GM18909 (cell line): Measurements from ENCODE around the gene DUOX2.
A peak's percentile ranks its signal among the peaks of the same experiment; 100 is the strongest.
"Not testable (repeated sequence)": the region's sequence is repeated elsewhere in the genome, so short reads cannot be mapped to it uniquely, and the experiment has no call there.

Experiments used
- ATAC-seq: cut with Tn5 transposase; IDR thresholded peaks from one replicate; pipeline ENCODE4 v1.9.1; 2021; ENCODE audit warnings: mild to moderate bottlenecking; ENCODE audit not compliant: unreplicated experiment, poor library complexity

Gene DUOX2

DNA sequence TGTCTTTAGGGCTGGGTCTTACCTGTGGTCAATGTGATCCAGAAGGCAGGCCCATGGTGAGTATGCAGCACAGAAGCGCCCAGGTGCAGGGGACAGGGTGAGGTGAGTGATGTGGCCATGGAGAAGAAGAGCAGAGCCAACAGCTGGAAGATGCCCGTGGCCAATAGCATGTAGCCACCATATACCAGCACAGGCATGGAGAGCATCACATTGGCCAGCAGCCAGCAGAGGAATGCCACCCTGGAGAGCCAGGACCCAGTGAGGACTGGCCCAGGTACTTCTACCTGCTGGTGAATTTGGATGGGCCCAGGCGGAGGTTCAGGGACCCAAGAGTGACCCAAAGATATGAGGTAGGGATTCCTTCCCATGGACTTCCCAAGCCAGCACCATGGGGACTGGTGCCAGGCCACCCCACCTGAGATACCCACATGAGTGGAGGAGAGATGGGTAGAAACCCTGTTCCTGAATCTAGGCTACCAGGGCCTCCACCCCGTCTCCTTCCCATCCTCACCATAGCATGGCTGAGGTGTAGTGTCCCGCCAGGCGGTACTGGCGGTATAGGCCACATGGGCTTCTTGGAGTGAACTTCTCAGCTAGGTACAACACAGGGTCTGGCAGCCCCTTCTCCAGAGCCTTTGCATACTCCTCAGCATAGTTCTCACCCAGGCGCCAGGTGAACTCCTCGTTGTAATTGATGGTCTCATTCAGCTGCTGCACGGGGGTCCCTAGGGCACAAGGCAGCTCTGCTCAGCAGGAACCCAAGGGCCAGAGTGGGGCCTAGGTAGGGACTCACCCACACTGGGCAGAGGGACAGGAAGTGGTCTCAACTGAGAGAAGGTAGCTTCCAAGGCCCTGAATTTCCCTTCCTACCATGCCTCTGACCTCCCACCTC, 6.4 kb upstream of the DUOX2 start:
- no peak for ATAC-seq

- ATAC-seq: no peak
Observed at GRCh38 chr15:45118996-45119395, 5.0 kb upstream of the DUOX2 start.

GRCh38 chr15:45118131-45118588, 4.2 kb upstream of the DUOX2 start:
- ATAC-seq: peak; percentile 89

DNA sequence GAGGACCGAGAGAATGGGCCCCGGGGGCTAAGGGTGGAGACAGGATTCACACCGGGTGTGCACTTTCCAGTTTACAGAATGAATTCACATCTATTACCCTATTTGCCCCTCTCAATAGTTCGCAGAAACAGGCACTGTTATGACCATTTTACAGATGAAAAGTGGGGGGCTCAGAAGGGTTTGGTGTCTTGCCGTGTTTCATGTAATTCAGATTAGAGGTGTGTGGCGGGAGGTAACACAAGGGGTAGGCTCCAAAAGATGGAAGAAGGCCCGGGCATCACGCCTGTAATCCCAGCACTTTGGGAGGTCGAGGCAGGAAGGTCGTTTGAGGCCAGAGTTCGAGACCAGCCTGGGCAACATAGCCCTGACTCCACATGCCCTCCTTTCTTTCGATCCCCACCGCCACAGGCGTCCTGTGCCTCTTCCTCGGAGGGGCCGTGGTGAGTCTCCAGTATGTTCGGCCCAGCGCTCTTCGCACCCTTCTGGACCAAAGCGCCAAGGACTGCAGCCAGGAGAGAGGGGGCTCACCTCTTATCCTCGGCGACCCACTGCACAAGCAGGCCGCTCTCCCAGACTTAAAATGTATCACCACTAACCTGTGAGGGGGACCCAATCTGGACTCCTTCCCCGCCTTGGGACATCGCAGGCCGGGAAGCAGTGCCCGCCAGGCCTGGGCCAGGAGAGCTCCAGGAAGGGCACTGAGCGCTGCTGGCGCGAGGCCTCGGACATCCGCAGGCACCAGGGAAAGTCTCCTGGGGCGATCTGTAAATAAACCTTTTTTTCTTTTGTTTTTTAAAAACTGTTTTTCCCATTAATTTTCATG, 3.5 kb upstream of the DUOX2 start:
- peak; percentile 14 for ATAC-seq

DNA sequence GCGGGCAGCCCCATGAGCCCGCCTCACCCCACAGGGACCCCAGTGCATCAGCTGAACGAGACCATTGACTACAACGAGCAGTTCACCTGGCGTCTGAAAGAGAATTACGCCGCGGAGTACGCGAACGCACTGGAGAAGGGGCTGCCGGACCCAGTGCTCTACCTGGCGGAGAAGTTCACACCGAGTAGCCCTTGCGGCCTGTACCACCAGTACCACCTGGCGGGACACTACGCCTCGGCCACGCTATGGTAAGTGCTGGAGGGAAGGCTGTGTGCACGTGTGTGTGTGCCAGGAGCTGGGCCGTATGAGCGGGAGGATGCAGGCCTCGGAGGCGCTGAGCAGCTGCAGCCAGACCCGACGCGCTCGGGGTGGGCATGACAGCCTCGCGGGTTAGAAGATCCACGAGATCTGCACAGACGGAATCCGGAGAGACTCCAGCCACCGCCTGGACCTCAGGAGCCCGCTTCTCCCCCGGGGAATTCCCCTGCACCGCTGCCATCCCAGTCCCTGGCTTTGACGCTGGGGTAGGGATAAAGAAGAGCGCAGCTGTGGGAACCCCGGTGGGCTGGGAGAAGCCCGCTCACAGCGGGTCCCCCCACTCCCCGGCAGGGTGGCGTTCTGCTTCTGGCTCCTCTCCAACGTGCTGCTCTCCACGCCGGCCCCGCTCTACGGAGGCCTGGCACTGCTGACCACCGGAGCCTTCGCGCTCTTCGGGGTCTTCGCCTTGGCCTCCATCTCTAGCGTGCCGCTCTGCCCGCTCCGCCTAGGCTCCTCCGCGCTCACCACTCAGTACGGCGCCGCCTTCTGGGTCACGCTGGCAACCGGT, 2.7 kb upstream of the DUOX2 start:
- ATAC-seq: no peak

DNA sequence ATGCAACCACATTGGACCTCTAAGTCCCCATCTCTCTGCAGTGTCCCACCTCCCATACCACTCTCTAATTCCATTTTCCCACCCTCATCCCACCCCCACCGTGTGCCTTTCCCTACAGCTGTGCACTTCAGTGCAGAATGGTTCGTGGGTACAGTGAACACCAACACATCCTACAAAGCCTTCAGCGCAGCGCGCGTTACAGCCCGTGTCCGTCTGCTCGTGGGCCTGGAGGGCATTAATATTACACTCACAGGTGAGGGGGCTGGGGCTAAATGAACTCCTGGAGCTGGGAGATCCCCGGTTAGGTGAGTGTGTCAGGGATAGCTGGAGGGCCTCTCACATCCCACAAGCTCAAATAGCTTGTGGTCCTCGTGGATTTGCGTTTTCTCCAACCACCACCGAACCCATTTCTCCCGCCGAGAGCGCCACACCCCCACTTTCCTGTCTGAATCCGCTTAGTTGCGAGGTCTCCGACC, 2.1 kb upstream of the DUOX2 start:
- no peak for ATAC-seq

- no peak for ATAC-seq
Observed at GRCh38 chr15:45115312-45115820, 1.4 kb upstream of the DUOX2 start.

GRCh38 chr15:45114751-45115085, 746 bp upstream of the DUOX2 start:
- ATAC-seq: no peak

DNA sequence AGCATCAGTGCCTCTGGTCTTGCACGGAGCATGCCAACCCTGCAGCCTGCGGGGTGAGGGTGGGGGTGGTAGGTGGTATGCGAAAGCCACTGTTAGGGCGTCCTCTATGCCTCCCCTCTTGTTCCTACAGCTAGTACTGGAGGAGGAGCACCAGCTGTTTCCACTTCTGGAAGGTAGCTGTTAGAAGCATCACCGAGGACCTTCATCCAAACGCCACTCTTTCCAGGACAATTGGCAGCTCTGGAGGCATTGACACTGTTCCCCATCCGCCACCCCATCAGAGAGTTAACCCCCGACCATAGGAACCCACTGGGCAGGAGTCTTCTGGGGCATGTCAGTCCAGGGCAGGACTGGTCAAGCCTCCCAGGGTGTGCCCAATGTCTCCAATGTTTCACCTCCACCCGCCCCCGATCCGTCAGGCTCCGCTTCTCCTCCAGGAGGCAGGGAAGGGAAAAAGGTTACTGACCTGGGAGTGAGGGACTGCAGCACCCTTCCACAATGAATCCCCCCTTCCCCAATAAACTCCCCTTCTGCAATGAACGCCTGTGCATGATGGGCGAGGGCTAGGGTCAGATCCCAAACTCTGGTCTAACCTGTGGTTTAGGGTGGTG, 487 bp downstream of the DUOX2 start:
- no peak for ATAC-seq

- ATAC-seq: no peak
Observed at GRCh38 chr15:45112591-45113379, 1.2 kb downstream of the DUOX2 start.

- ATAC-seq: no peak
Observed at GRCh38 chr15:45112143-45112590, 1.8 kb downstream of the DUOX2 start.

DNA sequence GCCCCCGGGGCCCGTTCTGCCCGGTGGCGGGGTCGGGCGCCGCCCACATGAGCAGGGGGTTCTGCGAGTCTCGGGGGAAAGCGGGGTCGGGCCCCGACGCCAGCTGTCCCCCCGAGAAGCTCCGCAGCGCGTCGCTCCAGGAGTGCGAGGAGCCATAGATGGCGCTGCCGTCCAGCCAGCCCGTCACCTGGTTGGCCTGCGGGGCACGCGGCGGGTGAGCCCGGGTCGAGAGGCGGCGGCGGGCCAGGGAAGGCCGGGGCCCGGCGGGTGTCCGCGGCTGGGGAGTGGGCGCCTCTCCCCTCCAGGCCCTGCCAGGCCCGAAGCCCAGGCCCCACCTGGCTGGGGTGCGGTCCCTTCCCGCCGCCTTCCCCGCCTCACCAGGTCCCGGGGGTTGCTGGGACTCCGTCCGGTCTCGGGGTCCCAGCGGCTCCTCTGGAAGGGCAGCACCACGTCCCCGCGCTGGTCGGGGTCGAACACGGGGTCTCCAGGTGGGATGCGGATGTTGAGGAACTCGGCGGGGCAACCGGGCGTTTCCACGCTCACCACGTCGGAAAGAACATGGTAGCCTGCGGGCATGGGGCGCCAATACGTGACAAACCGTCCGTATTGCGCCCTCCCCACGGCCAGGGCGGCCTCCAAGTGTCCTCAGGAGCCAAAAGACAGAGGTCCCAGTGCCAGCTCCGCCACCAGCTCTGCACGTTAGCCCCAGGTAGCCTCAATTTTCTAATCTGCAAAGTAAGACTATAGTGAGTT, 2.4 kb downstream of the DUOX2 start:
- ATAC-seq: no peak

- ATAC-seq: no peak
Observed at GRCh38 chr15:45110256-45110820, 3.6 kb downstream of the DUOX2 start.

GRCh38 chr15:45107941-45108630, 5.9 kb downstream of the DUOX2 start:
- no peak for ATAC-seq

DNA sequence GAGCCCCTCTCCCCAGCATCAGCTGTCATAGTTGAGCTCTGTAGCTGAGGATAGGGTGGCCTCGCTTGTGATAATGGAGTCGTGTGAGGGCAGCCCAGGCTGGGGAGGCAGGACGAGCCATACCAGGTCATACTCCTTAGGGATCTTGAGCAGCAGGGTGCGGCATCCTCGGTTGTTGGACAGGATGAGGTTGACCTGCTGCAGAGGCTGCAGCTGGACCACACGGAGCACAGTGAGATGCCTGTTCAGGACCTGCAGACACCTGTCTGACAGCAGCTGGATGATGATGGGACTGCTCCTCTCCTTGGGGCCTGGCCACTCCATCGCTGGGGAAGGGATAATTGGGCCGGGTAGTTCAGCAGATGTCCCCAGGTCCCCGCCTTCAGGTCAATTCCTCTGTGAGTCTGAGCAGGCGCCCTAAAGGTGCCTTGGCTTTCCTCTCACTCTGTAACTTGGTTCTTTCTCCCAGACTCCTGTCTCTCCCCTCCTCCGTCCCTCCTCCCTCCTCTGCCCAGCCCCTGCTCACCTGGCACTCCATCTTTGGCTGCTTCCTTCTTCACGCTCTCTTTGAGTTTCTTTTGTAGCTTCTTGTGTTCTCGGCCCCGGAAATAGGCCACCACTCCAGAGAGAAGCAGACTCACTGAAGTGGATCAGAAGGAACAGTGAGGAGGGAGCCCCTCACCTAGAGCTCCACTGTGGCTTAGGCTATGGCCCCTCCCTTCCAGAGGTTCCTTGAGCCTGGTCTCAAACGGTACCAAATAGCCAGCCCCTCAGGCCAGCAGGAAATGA, 7.8 kb downstream of the DUOX2 start:
- ATAC-seq: no peak

- no peak for ATAC-seq
Observed at GRCh38 chr15:45105586-45105985, 8.4 kb downstream of the DUOX2 start.

DNA sequence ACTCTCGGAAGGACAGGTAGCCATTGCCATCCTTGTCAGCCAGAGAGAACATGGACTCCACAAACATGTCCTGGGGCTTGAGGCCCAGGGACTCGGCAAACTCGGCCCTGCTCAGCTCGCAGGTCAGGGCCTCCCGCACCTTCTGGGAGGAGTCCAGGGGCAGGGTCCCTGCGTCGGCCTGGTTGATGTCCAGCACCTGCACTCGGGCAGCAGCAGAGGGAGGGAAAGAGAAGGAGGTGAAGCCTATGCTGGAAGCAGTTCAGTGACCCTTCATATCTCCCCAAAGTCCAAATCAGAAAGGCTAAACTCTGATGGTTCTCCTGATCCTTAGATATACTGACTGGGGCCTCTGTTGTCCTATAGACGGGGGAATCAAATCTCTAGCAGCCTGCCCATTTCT, 9.8 kb downstream of the DUOX2 start:
- not testable (repeated sequence) for ATAC-seq
